Loucy (cell line): ENCODE data around the gene MAP7D3.

ENCODE experiments used
- H2AFZ ChIP-seq: fragments of 200-600 bp; sonication (generic); 2 replicates; pipeline ENCODE4 v1.6.0; 2016; ENCODE audit warnings: antibody characterized with exemption, mild to moderate bottlenecking, low read length, moderate library complexity
- H3F3A ChIP-seq: fragments of 200-600 bp; 2 replicates; pipeline ENCODE4 v1.6.0; 2016; ENCODE audit warnings: antibody characterized with exemption, low read depth, mild to moderate bottlenecking
- H3K27me3 ChIP-seq: fragments of 200-600 bp; sonication (generic); 2 replicates; pipeline ENCODE4 v1.6.1; 2014; ENCODE audit warnings: low read length, mild to moderate bottlenecking; ENCODE audit not compliant: insufficient read depth, poor library complexity, severe bottlenecking
- H3K36me3 ChIP-seq: fragments of 200-600 bp; sonication (generic); 2 replicates; pipeline ENCODE4 v1.6.1; 2016; ENCODE audit warnings: low read length; ENCODE audit not compliant: insufficient read depth
- H3K4me1 ChIP-seq: fragments of 200-600 bp; sonication (generic); 2 replicates; pipeline ENCODE4 v1.5.1; 2014; ENCODE audit warnings: low read length, mild to moderate bottlenecking; ENCODE audit not compliant: insufficient read depth, poor library complexity, severe bottlenecking
- H3K4me2 ChIP-seq: fragments of 200-600 bp; sonication (generic); 2 replicates; pipeline ENCODE4 v1.6.0; 2014; ENCODE audit warnings: antibody characterized with exemption, low read length, low read depth, mild to moderate bottlenecking; ENCODE audit not compliant: poor library complexity, severe bottlenecking
- H3K4me3 ChIP-seq: fragments of 200-600 bp; sonication (generic); 2 replicates; pipeline ENCODE4 v1.5.1; 2014; ENCODE audit warnings: low read length, mild to moderate bottlenecking, mixed read lengths; ENCODE audit not compliant: poor library complexity, severe bottlenecking
- H3K79me2 ChIP-seq: fragments of 200-600 bp; sonication (generic); 2 replicates; pipeline ENCODE4 v1.6.1; 2014; ENCODE audit warnings: low read length; ENCODE audit not compliant: insufficient read depth
- H3K9ac ChIP-seq: fragments of 200-600 bp; sonication (generic); 2 replicates; pipeline ENCODE4 v1.6.0; 2014; ENCODE audit warnings: mild to moderate bottlenecking, low read depth, low read length, moderate library complexity; ENCODE audit not compliant: poor library complexity, severe bottlenecking
- H3K9me2 ChIP-seq: fragments of 200-600 bp; sonication (generic); replicated peaks from 2 replicates; pipeline ENCODE4 v1.6.1; 2016; ENCODE audit warnings: low read depth, low read length, mixed read lengths
- H3K9me3 ChIP-seq: fragments of 200-600 bp; sonication (generic); 2 replicates; pipeline ENCODE4 v1.6.1; 2014; ENCODE audit warnings: mild to moderate bottlenecking, antibody characterized with exemption, low read length, low read depth; ENCODE audit not compliant: insufficient read depth
- H4K20me1 ChIP-seq: fragments of 200-600 bp; sonication (generic); 2 replicates; pipeline ENCODE4 v1.6.0; 2014; ENCODE audit warnings: antibody characterized with exemption, low read length, mild to moderate bottlenecking; ENCODE audit not compliant: insufficient read depth, poor library complexity, severe bottlenecking
- EZH2phosphoT487 ChIP-seq: fragments of 200-600 bp; IDR thresholded peaks from 2 replicates; pipeline ENCODE4 v1.6.1; 2018; ENCODE audit warnings: antibody characterized with exemption, mild to moderate bottlenecking, moderate library complexity, borderline replicate concordance
- TF ChIP-seq, protein P1 (sequence below): fragments of 200-600 bp; sonication (generic); conservative IDR thresholded peaks from 2 replicates; pipeline ENCODE4 v1.5.1; 2014; ENCODE audit warnings: mild to moderate bottlenecking, antibody characterized with exemption, low read length

Gene MAP7D3

DNA sequence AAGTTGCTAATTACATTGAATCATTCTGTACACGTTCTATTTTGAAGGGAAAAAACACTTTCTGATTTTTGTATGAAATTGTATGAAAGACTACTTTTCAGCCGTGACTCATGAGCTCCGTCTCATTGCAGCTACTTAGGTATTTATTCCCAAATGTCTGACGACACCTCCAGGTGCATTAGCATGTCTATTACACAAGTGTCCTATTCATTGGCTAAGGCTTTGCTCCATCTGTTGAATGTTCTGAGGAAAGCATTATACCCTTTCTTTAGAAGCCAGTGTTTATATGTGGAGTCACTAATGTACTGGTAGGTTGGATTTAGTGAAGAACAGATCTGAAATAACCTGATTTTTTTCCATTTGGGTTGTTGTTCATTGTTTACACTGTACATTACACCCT lies 51.8 kb downstream of the MAP7D3 start:
- Histone ChIP-seq H3K36me3 (no peaks in the 10 kb centered on the region), H4K20me1 (no peaks in the 10 kb centered on the region), H3K9ac (no peak overlapping the region), H3K9me2 (no peaks in the 10 kb centered on the region), H3K79me2 (no peaks in the 10 kb centered on the region), H3K4me3 (no peak overlapping the region), H2AFZ (no peak overlapping the region), H3K27me3 (no peaks in the 10 kb centered on the region), H3K4me1 (peaks cover 10% of the 10 kb centered on the region), H3K4me2 (no peak overlapping the region), H3F3A (no peaks in the 10 kb centered on the region), H3K9me3 (no peaks in the 10 kb centered on the region)
- no peak for TF ChIP-seq EZH2phosphoT487
- TF ChIP-seq, protein P1, sequence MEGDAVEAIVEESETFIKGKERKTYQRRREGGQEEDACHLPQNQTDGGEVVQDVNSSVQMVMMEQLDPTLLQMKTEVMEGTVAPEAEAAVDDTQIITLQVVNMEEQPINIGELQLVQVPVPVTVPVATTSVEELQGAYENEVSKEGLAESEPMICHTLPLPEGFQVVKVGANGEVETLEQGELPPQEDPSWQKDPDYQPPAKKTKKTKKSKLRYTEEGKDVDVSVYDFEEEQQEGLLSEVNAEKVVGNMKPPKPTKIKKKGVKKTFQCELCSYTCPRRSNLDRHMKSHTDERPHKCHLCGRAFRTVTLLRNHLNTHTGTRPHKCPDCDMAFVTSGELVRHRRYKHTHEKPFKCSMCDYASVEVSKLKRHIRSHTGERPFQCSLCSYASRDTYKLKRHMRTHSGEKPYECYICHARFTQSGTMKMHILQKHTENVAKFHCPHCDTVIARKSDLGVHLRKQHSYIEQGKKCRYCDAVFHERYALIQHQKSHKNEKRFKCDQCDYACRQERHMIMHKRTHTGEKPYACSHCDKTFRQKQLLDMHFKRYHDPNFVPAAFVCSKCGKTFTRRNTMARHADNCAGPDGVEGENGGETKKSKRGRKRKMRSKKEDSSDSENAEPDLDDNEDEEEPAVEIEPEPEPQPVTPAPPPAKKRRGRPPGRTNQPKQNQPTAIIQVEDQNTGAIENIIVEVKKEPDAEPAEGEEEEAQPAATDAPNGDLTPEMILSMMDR: no peak

DNA sequence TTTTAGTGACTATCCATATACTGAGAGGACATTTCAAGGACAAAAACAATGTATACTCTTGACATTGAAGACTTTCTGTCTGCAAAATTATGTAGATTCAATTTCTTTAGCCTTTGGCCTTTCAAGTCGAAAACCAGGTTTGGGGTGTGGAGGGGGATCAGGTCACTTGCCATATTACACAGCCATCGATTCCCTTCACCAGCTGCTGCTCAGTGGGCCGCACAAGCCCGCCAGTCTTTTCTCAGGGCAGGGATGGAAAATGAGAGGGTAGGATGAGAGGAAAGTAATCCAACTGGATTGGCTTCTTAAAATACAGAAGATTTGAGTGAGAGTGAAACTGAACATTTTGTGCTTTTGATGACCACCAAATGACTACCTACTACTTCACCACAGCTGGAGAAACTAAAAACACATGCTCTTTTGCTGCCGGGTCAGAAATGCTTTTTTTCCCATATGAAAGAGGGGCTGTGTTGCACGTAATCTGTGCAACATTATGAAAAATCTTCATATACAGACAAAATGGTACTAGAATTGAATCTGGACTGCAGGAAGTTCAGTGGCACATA lies 52.4 kb downstream of the MAP7D3 start:
- peaks cover 4% of the 10 kb centered on the region for H3K4me1 ChIP-seq
- H3K36me3 ChIP-seq: no peaks in the 10 kb centered on the region
- H2AFZ ChIP-seq: no peak overlapping the region
- H3K4me2 ChIP-seq: no peak overlapping the region
- no peak for TF ChIP-seq EZH2phosphoT487
- TF ChIP-seq, protein P1: no peak
- no peak overlapping the region for H3K9ac ChIP-seq
- no peaks in the 10 kb centered on the region for H3F3A ChIP-seq
- no peaks in the 10 kb centered on the region for H3K9me2 ChIP-seq
- H4K20me1 ChIP-seq: no peaks in the 10 kb centered on the region
- H3K27me3 ChIP-seq: no peaks in the 10 kb centered on the region
- no peaks in the 10 kb centered on the region for H3K79me2 ChIP-seq
- no peaks in the 10 kb centered on the region for H3K9me3 ChIP-seq
- H3K4me3 ChIP-seq: no peak overlapping the region

DNA sequence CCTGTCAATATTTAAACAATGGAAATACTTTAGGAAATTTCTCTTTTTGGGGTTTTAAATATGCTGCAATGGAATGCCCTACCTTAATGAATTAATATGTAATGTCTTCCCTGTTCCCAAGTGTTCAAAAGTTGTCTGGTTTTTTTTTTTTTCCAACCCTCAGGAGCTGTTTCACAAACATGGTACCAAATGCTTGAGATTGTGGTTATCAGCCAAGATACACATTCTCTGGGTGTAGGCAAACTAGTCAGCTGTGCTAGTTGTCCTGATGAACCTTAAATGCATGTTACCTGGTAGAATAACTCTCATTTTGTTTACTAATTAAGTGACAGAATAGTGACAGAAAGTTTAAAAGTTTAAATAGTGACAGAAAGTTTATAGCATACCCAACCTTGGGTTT lies 53.2 kb downstream of the MAP7D3 start:
- no peaks in the 10 kb centered on the region for H3K36me3 ChIP-seq
- H3K4me2 ChIP-seq: no peak overlapping the region
- H3K27me3 ChIP-seq: no peaks in the 10 kb centered on the region
- H3F3A ChIP-seq: no peaks in the 10 kb centered on the region
- no peak overlapping the region for H2AFZ ChIP-seq
- H3K4me3 ChIP-seq: no peak overlapping the region
- H4K20me1 ChIP-seq: no peaks in the 10 kb centered on the region
- H3K9ac ChIP-seq: no peak overlapping the region
- H3K9me3 ChIP-seq: no peaks in the 10 kb centered on the region
- no peaks in the 10 kb centered on the region for H3K9me2 ChIP-seq
- H3K4me1 ChIP-seq: no peaks in the 10 kb centered on the region
- TF ChIP-seq, protein P1: no peak
- no peak for TF ChIP-seq EZH2phosphoT487
- H3K79me2 ChIP-seq: no peaks in the 10 kb centered on the region
